Neural progenitor cell (in vitro differentiated cells): ENCODE results near the gene VCAN.

ENCODE experiments used
- EZH2 ChIP-seq: fragments of 200-600 bp; sonication (generic); IDR thresholded peaks from 2 replicates; pipeline ENCODE4 v1.6.1; 2017; ENCODE audit warnings: antibody characterized with exemption, mild to moderate bottlenecking, moderate library complexity
- EZH2phosphoT487 ChIP-seq: fragments of 200-600 bp; sonication (generic); IDR thresholded peaks from 2 replicates; pipeline ENCODE4 v1.6.1; 2017; ENCODE audit warnings: antibody characterized with exemption
- TF ChIP-seq, protein P1 (sequence below): fragments of 200-600 bp; sonication (generic); IDR thresholded peaks from 2 replicates; pipeline ENCODE4 v1.5.1; 2017; ENCODE audit warnings: antibody characterized with exemption, mild to moderate bottlenecking

DNA sequence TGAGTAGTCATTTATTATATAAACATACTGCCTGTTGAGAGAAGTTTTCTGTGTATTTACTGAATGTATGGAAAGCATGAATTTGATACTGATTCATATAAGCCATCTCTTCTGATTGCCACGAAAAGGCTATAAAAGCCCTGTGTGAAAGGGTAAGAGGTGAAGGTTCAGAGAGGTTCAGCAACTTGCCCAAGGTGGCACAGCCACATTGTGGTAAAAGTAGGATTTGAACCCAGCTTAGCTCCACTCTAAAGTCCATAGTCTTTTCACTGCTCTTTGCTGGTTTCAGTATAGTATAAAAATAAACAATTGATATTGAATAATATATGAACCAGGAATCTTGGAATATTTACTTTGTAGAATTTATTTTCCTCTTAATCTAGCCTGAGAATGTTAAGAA, 71.3 kb downstream of the VCAN start:
- TF ChIP-seq, protein P1, sequence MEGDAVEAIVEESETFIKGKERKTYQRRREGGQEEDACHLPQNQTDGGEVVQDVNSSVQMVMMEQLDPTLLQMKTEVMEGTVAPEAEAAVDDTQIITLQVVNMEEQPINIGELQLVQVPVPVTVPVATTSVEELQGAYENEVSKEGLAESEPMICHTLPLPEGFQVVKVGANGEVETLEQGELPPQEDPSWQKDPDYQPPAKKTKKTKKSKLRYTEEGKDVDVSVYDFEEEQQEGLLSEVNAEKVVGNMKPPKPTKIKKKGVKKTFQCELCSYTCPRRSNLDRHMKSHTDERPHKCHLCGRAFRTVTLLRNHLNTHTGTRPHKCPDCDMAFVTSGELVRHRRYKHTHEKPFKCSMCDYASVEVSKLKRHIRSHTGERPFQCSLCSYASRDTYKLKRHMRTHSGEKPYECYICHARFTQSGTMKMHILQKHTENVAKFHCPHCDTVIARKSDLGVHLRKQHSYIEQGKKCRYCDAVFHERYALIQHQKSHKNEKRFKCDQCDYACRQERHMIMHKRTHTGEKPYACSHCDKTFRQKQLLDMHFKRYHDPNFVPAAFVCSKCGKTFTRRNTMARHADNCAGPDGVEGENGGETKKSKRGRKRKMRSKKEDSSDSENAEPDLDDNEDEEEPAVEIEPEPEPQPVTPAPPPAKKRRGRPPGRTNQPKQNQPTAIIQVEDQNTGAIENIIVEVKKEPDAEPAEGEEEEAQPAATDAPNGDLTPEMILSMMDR = no peak
- TF ChIP-seq EZH2 = no peak
- no peak for TF ChIP-seq EZH2phosphoT487
